GM12892 (cell line): Measurements from ENCODE around the gene CERS6.

ENCODE experiments used
- POLR2A ChIP-seq: IDR thresholded peaks from 2 replicates; pipeline ENCODE4 v1.6.1; 2011; ENCODE audit warnings: low read depth, low read length, control low read depth
- POLR2AphosphoS5 ChIP-seq: IDR thresholded peaks from 2 replicates; pipeline ENCODE4 v1.6.1; 2011; ENCODE audit warnings: low read depth, low read length, control low read depth
- TAF1 ChIP-seq: IDR thresholded peaks from 2 replicates; pipeline ENCODE4 v1.6.1; 2011; ENCODE audit warnings: low read depth, mild to moderate bottlenecking, control low read depth, low read length, borderline replicate concordance

GRCh38 chr2:168684921-168685599 is 229.0 kb downstream of the CERS6 start:
- TF ChIP-seq POLR2AphosphoS5 (no peak), POLR2A (no peak), TAF1 (no peak)
